Measurements from ENCODE around the gene DOCK2.

The DOCK2 gene

GRCh38 chr5:169988947-169989346, 351.9 kb downstream of the DOCK2 start:
- DNase-seq (ENCODE audit: low spot score), result no peak

DNA sequence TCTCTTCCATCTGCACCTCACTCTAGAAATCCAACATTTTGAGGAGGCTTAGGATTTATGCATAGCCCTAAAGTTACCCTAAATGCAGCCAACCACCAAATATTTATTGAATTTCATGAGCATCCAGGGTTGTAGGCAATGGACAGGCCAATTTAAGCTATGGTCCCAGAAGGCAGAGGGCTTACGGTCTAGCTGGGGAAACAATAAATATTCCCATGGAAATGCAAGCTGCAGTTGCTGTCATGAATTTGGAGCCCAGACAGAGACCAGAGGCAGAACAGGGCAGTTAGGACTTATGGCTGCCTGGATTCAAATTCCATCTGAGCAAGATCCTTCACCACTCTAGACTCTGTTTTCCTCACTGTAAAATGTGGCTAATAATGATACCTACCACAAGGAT, 352.3 kb downstream of the DOCK2 start:
- no peak for DNase-seq (ENCODE audit: low spot score)

DNA sequence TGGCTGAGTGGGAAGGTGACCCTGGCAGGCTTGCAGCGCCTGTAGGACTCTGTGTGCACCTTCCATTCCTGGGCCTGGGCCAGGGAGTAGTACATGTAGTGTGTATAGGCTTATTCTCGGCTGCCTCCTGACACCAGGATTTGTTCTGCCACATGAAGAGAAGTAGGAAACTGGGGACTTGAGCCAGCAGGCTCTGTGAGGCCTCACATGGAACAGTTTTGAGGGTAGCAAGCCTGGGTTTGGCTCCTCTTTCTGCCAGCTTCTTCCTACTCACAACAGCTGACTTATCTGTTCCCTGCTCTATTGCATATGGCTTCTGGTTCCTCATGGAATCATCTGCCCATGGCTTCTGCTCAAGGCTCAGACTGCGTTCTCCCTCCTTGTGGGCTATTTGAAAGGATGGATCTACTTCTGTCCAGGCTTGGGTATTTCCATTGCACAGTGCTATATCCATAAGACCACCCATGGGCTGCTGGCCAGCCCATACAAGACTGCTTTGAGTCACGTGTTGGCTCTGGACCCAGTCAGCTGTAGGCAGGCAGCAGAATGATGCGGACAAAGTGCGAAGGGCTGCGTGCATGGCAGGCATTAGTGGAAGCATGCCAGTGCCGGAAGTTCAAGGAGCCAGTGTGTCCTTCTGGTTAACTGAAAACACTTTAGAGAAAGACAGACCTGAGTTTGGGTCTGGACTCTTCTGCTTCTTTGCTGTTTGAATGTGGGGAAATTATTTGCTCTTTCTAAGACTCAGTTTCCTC, 354.2 kb downstream of the DOCK2 start:
- no peak for DNase-seq (ENCODE audit: low spot score)

DNA sequence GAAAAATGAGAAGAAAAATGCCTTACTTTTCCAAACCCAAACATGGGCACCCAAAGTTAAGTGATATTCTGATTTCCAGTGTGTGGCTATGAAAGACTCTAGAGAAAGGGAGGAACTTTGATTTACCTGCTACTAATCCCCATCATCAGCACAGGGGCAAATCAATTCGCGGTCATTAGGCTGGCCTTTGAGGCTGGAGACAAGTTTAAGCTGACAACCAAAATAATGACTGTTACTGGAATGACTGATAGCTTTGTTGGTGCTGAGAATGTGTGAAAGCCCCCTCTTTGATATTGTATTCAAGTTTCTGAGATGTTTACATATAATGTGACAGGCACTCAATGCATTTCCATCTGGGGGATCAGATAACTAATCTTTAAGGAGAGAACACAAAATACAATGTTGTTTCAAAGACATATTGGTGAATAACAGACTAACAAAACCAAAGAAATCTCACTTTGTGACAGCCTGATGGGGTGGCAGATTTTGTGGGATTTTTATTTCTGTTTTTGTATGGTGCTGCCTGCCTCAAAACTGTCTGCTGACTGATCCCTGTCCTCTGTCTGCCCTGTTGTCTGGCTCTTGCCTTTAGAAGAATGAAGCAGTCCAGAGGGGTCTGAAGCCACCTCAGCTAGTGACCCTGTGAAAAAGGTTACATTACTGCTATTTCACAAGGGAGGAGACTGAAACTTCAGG, 355.9 kb downstream of the DOCK2 start:
- no peak for DNase-seq (ENCODE audit: low spot score)

DNA sequence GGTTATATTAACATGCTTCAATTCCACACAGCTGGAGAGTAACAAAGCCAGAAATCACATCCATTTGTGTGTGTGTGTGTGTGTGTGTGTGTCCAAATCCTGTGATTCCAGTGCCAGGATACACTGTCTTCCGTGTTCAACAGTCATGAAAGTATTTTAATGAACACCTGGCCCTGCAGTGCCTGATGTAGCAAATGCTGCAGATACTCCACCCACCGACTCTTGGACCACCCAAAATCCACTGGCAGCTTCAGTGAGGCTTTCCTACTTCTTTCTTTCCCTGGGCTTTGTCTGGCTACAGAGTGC, 356.4 kb downstream of the DOCK2 start:
- no peak for DNase-seq (ENCODE audit: low spot score)

- DNase-seq (ENCODE audit: low spot score), result no peak
Measured at GRCh38 chr5:169997798-169998197, 360.7 kb downstream of the DOCK2 start.

DNA sequence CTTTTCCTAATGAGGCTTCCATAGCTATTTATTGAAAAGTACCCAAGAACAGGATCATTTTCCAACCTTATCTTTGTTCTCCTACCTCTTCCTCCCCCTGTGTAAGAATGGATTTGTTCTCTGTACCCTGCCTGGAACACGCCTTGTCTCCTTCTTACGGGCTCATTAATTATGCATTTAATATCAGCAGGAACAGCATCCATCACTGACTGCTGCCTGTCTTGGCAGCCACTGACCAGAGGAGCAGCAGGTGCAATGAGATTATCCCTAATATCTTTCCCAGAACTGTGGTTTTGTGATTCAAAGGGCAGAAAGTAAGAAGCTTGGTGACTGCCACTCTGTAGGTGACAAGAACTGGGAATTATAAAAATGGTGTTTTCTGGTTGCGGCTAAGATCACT, 362.5 kb downstream of the DOCK2 start:
- no peak for DNase-seq (ENCODE audit: low spot score)

- DNase-seq (ENCODE audit: low spot score), result no peak
Measured at GRCh38 chr5:170000155-170000554, 363.1 kb downstream of the DOCK2 start.

GRCh38 chr5:170006021-170006420, 368.9 kb downstream of the DOCK2 start:
- DNase-seq (ENCODE audit: low spot score), result no peak

DNA sequence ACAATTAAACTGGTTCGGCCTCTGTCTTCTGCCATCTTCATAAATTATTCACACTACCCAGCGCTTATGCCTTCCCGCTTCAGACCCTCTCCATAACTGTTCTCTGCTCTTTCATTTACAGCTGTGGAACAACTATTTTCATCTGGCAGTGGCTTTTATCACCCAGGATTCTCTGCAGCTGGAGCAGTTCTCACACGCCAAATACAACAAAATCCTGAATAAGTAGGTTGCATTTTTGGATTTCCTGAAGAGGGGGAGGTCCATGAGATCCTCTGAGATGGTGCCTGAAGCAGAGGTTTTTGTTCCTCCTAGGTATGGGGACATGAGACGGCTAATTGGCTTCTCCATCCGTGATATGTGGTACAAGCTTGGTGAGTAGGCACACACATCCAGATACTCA, 371.3 kb downstream of the DOCK2 start:
- no peak for DNase-seq (ENCODE audit: low spot score)

- no peak for DNase-seq (ENCODE audit: low spot score)
Measured at GRCh38 chr5:170010595-170010994, 373.5 kb downstream of the DOCK2 start.

GRCh38 chr5:170011751-170012150, 374.7 kb downstream of the DOCK2 start:
- DNase-seq (ENCODE audit: low spot score), result no peak

GRCh38 chr5:170012622-170013021, 375.5 kb downstream of the DOCK2 start:
- DNase-seq (ENCODE audit: low spot score), result no peak

GRCh38 chr5:170020423-170020822, 383.3 kb downstream of the DOCK2 start:
- no peak for DNase-seq (ENCODE audit: low spot score)

- DNase-seq (ENCODE audit: low spot score), result no peak
Measured at GRCh38 chr5:170021506-170021905, 384.4 kb downstream of the DOCK2 start.

GRCh38 chr5:170025853-170026252, 388.8 kb downstream of the DOCK2 start:
- DNase-seq (ENCODE audit: low spot score), result no peak

DNA sequence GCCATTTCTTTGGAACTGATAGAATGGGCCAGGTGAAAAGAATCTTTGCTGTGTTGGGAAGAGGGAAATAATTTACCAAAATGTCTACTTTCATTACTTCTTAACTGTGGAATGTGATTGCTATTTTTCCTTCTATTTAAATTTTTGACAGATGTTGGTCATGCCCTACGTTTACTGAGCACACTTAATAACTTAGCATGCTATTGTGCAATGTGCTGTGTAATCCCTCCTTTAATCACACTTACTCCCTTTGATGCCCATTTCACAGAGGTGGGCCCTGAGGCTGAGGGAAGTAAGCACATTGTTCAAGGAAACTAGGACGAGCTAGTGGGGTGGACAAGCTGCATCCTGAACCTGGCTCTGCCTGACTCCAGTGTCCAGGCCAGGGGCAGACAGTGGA, 391.0 kb downstream of the DOCK2 start:
- DNase-seq (ENCODE audit: low spot score), result no peak

DNA sequence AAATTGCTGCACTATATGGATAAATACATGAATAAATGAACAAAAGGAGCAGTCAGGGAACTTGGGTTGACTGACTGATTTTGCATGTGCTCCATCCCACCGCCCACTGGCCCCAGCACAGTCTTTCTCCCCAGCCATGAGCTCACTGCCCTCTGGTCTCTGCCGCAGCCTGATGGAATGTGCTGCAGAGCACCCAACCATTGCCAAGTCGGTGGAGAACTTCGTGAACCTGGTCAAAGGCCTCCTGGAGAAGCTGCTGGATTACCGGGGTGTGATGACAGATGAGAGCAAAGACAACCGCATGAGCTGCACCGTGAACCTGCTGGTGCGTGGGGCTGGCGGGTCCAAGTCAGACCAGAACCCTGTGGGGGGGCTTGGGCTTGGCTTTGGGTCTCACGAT, 397.2 kb downstream of the DOCK2 start:
- no peak for DNase-seq (ENCODE audit: low spot score)

- no peak for DNase-seq (ENCODE audit: low spot score)
Measured at GRCh38 chr5:170038241-170038640, 401.2 kb downstream of the DOCK2 start.

- no peak for DNase-seq (ENCODE audit: low spot score)
Measured at GRCh38 chr5:170039830-170040229, 402.8 kb downstream of the DOCK2 start.

DNA sequence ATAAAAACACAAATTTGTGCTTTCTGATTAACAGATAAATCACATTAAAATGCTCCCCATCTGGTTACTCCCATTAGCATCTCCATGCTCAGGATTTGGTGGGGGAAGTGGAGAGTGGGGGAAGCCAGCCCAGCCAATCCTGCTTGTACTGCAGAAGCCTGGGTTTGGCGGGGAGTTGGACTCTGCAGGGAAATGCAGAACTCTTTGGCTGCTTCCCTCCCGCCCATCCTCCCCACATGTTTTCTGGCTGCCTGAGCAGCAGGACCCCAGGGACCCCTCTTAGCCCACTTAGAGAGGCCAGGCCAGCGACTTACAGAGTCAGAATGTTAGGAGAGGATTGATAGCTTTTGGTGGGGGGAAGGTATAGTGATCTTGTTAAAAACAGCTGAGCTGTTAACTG, 409.2 kb downstream of the DOCK2 start:
- no peak for DNase-seq (ENCODE audit: low spot score)

DNA sequence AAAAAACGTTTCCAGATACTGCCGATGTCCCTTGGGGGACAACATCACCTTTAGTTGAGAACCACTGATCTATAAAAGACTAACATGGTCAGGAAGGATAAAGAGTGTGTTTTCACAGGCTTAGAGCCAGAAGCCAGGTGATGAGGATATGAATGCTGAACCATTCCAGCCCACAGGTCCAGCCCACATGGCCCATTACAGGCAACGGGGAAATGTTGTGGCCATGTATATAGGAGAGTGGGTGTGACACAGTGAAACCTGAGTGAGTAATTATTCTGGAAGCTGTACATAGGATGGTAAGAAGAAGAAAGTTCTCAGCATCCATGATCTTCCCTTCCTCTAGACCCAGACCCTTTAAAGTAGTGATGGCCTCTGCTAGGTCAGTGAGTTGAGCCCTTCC, 412.6 kb downstream of the DOCK2 start:
- no peak for DNase-seq (ENCODE audit: low spot score)

DNA sequence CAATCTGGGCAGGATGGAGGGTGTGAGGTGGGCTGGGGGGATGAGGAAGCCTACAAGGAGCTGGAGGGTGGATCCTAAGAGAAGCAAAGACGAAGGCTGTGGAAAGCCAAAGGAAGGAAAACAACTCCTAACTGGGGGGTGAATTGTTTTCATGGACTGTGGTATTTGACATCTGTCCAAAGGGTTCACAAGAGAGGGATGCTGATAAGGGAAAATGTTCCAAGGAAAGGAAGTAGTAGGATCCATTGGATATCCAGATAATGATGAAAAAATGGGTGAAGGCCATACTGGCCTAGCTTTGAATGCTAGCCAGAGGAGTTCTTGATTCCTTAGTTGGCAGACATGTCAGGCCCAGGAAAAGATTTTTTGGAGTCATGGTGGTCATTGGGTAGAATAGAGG, 416.8 kb downstream of the DOCK2 start:
- no peak for DNase-seq (ENCODE audit: low spot score)

DNA sequence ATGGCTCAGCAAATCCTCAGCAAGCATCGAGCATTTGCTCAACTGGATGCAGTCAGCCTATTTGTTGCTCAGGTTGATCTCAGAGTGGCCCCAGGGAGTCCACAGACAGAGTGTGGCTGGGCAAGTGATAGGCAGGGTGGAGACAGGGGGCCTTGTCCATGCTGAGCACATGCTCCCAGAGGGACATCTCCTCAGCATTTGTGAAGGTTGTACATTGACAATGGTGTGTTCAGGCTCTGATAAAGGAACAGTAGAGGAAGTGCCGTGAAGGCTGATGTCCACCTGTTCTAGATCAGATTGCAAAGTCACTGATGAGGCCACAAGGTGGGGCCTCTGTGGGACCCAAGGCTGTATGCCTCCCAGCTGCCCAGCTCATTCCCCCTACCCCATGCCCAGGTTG, 418.5 kb downstream of the DOCK2 start:
- DNase-seq (ENCODE audit: low spot score), result no peak
